ENCODE data around the gene LCN12.

LCN12 gene

GRCh38 chr9:136957461-136957860 is 5.4 kb downstream of the LCN12 start:
- no peak for DNase-seq

GRCh38 chr9:136957901-136958300 is 5.8 kb downstream of the LCN12 start:
- DNase-seq, result no peak

DNA sequence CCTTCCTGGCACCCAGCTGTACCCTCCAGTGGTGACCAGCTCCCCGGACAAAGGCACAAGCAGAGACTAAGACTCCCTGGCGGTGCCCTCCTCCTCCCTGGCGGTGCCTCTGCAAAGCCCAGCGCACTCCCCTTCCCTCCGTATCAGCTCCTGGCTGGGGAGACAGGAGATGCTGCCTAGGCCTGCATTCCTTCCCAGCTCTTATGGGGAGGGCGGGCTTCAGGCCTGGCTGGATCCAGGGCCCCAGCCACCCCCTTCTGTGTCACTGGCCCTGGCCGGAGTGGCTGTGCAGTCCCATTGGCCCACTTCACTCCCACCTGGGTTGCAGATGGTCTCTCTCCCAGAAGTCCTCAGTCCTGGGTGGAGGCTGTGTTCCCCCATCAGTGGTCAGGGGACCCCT is 6.4 kb downstream of the LCN12 start:
- no peak for DNase-seq

DNA sequence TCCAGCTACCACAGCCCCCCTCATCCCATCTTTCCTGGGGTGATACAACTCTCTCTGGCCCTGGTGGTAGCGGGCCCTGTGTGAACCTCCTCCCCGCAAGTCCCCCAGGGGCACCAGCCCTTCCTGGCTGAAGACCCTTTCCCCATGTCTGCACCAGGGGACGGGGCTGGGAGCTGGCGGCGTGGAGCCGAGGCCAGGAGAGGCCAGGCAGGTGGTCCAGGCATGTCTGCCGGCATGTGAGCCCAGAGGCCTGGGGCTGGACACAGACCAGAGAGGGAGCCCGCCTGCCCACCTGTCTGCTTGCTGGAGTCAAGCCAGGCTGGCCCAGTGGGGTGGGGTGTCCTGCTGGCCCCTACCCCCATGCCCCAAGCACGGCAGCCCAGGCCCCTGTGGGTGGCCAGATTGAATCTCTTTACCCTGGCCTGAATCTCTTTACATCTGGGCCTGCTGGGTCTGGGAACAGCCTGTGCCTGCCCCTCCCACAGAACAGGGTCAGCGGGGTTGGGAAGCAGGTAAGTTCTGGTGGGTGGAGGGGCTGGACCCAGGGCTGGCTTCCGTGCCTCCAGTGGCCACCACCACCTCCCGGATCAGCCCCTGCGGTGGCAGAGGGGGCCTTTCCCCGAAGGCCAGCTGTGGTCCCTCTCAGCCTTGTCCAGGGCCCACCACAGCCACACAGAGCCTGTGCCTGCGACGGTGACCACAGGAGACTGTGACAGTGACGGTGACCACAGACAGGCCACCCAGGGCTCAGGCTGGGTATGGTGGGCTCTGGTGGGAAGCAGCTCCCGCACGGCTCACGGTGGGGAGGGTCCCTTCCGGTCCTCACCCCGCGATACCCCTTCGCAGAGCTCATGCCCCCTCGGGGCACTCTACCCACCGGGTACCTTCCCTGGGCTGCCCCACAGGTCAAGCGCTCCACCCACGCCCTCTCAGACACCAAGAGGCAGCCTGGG is 7.1 kb downstream of the LCN12 start:
- no peak for DNase-seq

DNA sequence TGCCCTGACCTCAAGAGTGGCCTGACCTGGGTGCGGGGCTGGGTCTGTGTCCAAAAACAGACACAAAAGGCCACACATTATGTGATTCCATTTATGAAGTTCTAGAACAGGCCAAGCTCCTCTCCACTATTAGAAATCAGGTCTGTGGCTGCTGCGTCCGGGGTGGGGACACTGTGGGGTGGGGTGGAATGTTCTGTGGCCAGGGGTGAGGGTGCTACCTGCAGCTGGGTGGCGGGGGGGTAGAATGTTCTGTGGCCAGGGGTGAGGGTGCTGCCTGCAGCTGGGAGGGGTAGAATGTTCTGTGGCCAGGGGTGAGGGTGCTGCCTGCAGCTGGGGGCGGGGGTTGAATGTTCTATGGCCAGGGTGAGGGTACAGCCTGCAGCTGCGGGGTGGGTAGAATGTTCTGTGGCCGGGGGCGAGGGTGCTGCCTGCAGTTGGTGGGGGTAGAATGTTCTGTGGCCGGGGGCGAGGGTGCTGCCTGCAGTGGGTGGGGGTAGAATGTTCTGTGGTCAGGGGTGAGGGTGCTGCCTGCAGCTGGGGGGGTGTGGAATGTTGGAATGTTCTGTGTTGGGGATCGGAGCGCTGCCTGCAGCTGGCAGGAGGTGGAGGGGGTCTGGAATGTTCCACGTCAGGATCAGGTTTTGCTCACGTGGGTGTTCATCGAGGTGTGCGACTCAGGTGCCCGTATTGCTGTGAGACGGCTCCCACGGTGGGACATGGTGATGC is 8.3 kb downstream of the LCN12 start:
- DNase-seq, result no peak

GRCh38 chr9:136960938-136961275 is 8.8 kb downstream of the LCN12 start:
- DNase-seq, result no peak

DNA sequence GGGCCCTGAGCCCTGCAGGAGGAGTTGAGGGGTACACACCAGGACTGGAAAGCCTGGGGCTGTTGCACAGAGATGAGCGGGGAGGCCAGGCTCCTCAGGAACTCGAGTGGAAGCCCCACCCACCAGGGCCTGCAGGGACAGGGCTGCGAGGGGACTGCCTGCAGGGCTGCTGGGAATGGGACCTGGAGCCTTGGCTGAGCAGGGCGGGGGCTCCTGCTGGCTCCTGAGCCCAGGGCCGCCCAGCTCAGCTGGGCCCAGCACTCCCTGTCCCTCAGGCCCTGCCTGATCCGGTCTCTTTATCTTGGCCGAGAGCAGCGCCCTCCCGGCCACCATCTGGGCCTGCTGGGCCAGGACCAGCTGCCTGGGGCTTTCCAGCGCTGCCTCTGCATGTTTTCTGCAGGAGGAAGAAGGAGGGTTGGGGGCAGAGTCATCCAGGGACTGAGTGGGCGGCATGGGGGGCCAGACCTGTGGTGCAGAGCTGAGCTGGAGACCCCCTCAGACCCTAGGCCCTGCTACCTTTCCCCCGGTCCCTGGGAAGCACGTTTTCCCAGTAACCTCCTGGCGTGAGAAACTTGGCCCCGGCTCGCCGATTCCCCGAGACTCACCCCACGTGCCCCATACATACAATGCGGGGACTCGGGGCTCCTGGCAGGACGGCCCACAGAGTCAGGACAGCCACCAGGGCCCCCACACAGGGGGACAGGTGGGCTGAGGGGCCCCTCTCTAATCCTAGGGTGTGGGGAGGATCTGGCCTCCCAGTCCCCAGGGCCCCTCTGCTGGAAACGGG is 9.4 kb downstream of the LCN12 start:
- DNase-seq, result peak in 17 of 51 donors; percentile 13 to 63 (median 39)

GRCh38 chr9:136962163-136962562 is 10.1 kb downstream of the LCN12 start:
- DNase-seq, result no peak

GRCh38 chr9:136962701-136963248 is 10.7 kb downstream of the LCN12 start:
- no peak for DNase-seq

DNA sequence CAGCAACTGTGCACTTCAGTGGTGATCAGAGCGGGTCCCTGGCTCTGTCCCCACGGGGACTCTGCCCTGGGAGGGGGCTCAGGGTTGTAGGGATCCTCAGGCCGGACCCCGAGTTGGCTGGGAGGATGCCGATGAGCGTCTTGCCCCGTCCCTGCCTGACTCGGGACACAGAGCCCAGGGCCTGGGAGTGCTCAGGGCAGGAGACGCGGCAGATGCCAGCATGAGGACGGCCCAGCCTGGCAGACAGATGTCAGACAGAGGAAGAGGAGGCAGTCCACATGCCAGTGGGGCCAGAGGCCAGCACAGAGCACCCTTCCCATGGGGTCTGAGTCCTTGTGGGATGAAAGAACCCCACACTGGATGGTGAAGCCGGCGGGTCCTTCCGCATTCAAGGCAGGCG is 11.3 kb downstream of the LCN12 start:
- DNase-seq, result peak in 8 of 51 donors; percentile 29 to 66 (median 38)

- no peak for DNase-seq
Measured at GRCh38 chr9:136963751-136964150, 11.7 kb downstream of the LCN12 start.

DNA sequence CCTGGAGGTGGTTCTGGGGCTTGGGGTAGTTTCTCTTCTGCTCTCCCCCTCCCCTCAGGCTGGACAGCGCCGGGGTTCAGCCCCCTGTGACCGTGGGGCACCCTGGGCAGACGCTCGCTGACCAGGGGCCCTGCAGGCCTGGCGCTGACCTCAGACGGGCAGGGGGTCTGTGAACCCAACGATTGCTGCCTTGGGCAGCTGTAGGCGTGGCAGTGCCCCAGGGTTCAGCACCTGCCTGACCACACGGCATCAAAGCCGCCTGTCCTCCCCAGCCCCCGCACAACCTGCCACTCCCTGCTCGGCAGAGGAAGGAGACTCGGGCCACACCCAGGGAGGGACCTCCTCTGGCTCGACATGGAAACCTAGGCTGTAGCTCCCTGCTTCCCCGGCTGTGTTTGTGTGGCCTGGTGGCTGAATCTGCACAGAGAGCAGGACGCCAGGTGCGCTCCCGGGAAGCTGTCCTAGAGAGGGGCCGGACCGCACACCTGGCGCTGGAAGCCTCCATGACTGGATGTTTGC is 12.2 kb downstream of the LCN12 start:
- DNase-seq, result no peak

GRCh38 chr9:136964833-136965422 is 12.9 kb downstream of the LCN12 start:
- no peak for DNase-seq

DNA sequence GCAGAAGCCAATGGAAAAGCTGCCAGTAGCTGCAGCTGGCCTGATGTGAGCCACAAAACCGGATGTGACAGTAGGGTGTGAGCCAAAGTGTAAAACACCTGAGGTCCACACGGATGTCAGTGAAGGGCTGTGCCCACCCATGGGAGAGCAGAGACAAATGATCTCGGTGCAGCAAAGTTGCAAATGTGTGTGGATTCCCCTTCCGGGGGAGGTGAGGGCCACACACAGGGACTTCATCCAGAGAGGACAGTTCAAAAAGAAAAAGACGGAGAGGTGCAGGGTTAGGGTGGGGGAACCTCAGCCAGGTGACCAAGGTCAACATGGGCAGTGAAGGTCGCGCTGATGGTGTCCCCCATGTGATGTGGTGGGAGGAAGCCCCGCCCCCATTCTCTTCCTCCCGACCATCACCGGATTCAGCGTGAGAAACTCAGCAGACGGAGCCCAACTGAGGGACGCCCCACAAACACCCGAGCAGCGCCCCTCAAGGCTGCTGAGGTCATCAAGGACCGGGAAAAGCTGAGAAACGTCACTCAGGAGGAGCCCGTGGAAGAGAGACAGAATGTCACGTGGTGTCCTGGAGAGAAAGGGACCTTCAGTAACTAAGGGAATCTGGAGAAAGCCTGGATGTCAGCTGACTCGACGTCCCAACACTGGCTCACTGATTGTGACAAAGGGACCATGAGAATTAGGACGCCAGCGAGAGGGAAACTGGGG is 13.9 kb downstream of the LCN12 start:
- peak in 41 of 51 donors; percentile 19 to 90 (median 73) for DNase-seq

GRCh38 chr9:136968333-136969127 is 16.5 kb downstream of the LCN12 start:
- DNase-seq, result no peak

DNA sequence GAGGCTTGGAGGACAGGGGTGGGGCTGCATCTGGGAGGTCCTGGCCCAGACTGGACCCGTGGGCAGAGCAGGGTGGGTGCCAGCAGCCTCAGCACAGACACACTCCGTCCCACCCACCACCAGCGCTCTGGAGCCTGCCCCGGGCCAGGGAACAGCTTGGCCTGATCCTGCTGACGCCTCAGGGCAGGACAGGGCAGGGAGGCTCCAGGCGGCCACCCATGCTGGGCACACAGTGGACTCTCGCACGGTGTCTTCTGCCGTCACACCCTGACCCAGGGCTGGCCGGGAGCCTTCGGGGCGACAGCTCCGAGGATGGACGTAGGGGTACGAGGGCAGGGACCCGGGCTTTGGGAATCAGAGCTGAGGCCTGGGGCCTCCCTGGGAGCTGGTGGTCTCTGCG is 17.1 kb downstream of the LCN12 start:
- DNase-seq, result peak in 2 of 51 donors; percentile 29 to 46

DNA sequence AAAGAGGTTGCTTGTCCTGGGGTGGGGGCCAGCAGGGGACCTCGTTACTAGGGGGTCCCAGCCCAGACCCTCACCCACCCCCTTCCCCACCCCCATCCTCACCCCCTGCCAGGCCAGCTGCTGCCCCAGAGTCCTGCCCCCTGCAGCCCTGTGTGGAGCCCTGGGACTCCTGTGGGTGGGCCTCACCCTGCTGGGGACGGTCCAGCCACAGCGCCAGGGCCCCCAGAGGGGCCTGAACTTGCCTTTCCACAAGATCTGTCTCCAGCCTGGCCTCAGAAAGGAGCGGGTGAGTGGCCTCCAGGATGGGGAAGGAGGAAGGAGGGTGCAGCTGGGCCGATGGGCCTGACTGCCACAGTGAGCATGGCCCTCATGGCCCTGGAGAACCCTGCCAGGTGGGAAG is 17.7 kb downstream of the LCN12 start:
- DNase-seq, result no peak

DNA sequence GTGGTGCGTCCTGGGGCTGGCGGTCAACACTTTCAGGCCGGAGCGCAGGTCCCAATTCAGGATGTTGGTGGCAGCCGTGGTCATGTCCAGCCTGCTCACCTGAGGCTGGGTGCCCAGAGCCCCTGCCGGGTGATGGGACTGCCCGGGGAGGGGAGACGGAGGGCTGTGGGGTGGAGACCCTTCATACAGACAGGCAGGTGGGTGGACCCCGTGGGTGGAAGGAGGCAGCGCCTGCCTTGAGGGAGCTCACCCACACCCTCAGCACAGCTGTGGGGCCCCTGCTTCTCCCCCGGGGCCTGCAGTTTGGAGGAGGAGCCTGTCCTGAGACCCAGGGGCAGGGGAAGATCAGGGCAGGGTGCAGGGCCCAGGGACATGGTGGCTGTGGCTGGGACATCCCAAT is 18.3 kb downstream of the LCN12 start:
- no peak for DNase-seq

- no peak for DNase-seq
Measured at GRCh38 chr9:136971746-136972145, 19.7 kb downstream of the LCN12 start.
